ENCODE results near the gene ZNF117. TPM values are rescaled to one million over a fixed set of nuclear protein-coding genes. Genes with fewer than 3 reads are reported as not detected.

Gene ZNF117
- total RNA-seq, 1 experiment from 2014 or later: 12.6 TPM

DNA sequence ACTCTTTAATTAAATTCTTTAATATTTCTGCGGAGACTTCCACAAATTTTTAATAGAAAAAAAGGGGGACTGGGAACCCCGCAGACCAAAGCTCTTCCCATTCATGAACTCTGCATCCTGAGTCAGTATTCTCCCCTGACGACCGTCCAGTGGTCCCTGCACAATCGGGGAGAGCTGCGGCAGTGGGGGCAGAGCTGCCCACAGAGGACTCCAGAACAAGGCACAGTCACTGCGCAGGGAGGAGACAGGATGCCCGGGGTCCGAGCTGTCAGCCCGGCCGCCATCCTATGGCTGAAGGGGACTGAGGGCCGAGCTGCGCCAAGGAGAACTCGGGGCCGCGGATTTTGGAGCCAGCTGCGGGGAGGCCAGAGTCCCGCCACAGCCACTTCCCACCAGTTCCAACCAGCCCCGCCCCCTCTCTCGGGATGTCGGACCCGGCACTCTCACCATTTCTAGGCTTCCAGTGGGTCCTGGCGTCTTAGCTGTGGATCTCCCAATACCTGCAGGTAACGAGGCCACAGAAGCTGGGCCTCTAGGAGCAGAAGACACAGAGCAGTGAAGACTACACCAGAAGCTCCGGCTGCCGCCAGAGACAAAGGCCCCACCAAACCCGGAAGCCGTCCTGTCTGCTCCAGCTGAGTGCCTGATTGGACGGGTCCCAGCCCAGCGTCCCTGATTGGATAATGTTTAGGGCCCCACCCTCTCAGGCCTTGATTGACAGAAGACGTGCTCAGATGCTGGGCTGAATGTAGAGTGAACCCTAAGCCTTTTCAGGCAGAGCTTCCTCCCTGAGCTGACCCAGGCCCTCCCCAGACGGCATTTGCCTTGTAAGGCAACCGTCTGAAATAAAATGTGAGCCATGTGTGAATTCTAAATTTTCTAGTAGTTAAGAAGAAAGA lies 15.5 kb upstream of the ZNF117 start, which contains the start of gene ERV3-1:
ERV3-1 (minus strand) TSS at position 594 of the 899 bp plus-strand sequence. CDS start 13,661 bp downstream, outside the sequence.
- Histone ChIP-seq H2AFZ (peak within 1 kb of the TSS; percentile 85), H3K9me3 (ENCODE audit: insufficient read depth, low read depth) (peaks cover 25% of the 10 kb centered on the region), H3K4me2 (peak within 1 kb of the TSS; percentile 94), H3K4me1 (replicated peaks; ENCODE audit: insufficient read depth) (peaks cover 8% of the 10 kb centered on the region; the same call in 1 of the 2 replicates), H3K79me2 (ENCODE audit: low read depth) (peaks cover 45% of the 10 kb centered on the region), H3K9me2 (ENCODE audit: insufficient read depth) (no peaks in the 10 kb centered on the region), H4K20me1 (ENCODE audit: insufficient read depth) (no peaks in the 10 kb centered on the region), H3K36me3 (ENCODE audit: low read depth) (peaks cover 36% of the 10 kb centered on the region), H3K4me3 (peak within 1 kb of the TSS; percentile 77), H3K27ac (peak within 1 kb of the TSS; percentile 35; the same call in 1 of the 2 replicates), H3K27me3 (ENCODE audit: insufficient read depth, low read depth) (no peaks in the 10 kb centered on the region), H3F3A (ENCODE audit: insufficient read depth, low read depth) (no peaks in the 10 kb centered on the region)
- ChIA-PET POLR2A (ENCODE audit: unreplicated experiment) (interaction anchor here (0.5 to 1.2 kb wide), 3 partner anchors 32 to 265 kb away, joined by 3 to 9 read pairs (median 4); no protein-coding TSS in a partner anchor), CTCF (no interaction called here)
- intact Hi-C loops (cut with micrococcal nuclease; ENCODE audit: unreplicated experiment): loop anchor here (1.0 kb wide), 1 partner anchor 31 kb away; no protein-coding TSS in a partner anchor
- TF ChIP-seq EZH2 (IDR thresholded peaks at IDR 0.05; ENCODE audit: low read depth): no peak
- TF ChIP-seq, protein P1, sequence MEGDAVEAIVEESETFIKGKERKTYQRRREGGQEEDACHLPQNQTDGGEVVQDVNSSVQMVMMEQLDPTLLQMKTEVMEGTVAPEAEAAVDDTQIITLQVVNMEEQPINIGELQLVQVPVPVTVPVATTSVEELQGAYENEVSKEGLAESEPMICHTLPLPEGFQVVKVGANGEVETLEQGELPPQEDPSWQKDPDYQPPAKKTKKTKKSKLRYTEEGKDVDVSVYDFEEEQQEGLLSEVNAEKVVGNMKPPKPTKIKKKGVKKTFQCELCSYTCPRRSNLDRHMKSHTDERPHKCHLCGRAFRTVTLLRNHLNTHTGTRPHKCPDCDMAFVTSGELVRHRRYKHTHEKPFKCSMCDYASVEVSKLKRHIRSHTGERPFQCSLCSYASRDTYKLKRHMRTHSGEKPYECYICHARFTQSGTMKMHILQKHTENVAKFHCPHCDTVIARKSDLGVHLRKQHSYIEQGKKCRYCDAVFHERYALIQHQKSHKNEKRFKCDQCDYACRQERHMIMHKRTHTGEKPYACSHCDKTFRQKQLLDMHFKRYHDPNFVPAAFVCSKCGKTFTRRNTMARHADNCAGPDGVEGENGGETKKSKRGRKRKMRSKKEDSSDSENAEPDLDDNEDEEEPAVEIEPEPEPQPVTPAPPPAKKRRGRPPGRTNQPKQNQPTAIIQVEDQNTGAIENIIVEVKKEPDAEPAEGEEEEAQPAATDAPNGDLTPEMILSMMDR (conservative IDR thresholded peaks at IDR 0.05): no peak
- BruUV-seq (replicated peaks): TSS peak; percentile 45
- DNase-seq: peak; percentile 90 to 91

DNA sequence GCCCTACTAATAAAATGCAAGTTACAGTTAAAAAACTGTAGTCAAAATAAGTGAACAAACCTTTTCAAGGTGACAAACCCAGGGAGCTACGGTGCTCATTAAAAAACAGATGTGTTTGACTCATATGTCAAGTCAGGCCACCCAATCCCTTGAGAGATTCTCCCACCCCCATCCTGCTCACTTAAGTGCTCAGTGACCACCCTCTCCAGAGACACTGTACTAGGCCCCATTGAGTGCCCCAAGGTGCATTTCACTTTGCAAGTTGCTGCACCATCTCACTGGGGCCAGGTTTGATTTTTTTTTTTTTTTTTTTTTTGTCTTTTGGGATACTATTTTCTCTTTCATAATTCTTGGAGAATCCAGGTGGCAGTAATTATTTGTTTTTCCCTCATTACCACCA lies 13.7 kb upstream of the ZNF117 start:
- ChIA-PET CTCF (no interaction called here), POLR2A (ENCODE audit: unreplicated experiment) (no interaction called here)
- H3K4me2 ChIP-seq: 0 out of 2 replicates have a peak overlapping the region, but pooled peaks have one; percentile 94
- peaks cover 40% of the 10 kb centered on the region for H3K9me3 ChIP-seq (ENCODE audit: insufficient read depth, low read depth)
- H3K79me2 ChIP-seq (ENCODE audit: low read depth): peaks cover 50% of the 10 kb centered on the region
- no peak for DNase-seq
- no peak overlapping the region for H2AFZ ChIP-seq
- H3K4me1 ChIP-seq (replicated peaks; ENCODE audit: insufficient read depth): peaks cover 13% of the 10 kb centered on the region
- no peak overlapping the region for H3K27ac ChIP-seq
- no peaks in the 10 kb centered on the region for H4K20me1 ChIP-seq (ENCODE audit: insufficient read depth)
- H3K4me3 ChIP-seq: no peak overlapping the region
- H3K9me2 ChIP-seq (ENCODE audit: insufficient read depth): no peaks in the 10 kb centered on the region
- H3K36me3 ChIP-seq (ENCODE audit: low read depth): peaks cover 46% of the 10 kb centered on the region
- intact Hi-C loops (cut with micrococcal nuclease; ENCODE audit: unreplicated experiment): no loop called here
- no TSS peak for BruUV-seq (replicated peaks)
- TF ChIP-seq, protein P1 (conservative IDR thresholded peaks at IDR 0.05): no peak
- TF ChIP-seq EZH2 (IDR thresholded peaks at IDR 0.05; ENCODE audit: low read depth): no peak
- peaks cover 8% of the 10 kb centered on the region for H3F3A ChIP-seq (ENCODE audit: insufficient read depth, low read depth)
- H3K27me3 ChIP-seq (ENCODE audit: insufficient read depth, low read depth): no peaks in the 10 kb centered on the region

DNA sequence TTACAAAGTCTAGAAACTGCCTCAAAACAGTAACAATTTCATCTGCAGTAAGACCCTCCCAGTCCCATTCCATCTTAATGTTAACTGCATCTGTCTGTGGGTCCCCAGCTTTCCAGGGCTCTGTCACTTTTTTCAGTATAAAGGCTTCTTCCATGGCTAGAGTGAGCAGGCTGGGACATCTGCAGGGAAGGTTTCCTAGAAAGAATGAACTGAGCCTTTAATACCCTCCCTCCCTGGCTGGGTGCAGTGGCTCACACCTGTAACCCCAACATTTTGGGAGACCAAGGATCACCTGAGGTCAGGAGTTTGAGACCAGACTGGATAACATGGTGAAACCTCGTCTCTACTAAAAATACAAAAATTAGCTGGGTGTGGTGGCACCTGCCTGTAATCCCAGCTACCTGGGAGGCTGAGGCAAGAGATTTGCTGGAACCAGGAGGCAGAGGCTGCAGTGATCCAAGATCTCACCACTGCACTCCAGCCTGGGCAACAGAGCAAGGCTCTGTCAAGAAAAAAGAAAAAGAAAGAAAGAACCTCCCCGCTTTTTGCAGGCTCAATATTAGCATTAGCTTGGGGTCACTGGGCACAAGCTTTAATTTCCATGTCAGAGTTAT lies 12.2 kb upstream of the ZNF117 start:
- no peak overlapping the region for H3K4me3 ChIP-seq
- H4K20me1 ChIP-seq (ENCODE audit: insufficient read depth): no peaks in the 10 kb centered on the region
- peaks cover 27% of the 10 kb centered on the region for H3K4me1 ChIP-seq (replicated peaks; ENCODE audit: insufficient read depth)
- no TSS peak for BruUV-seq (replicated peaks)
- no peak for TF ChIP-seq EZH2 (IDR thresholded peaks at IDR 0.05; ENCODE audit: low read depth)
- TF ChIP-seq, protein P1 (conservative IDR thresholded peaks at IDR 0.05): no peak
- H3F3A ChIP-seq (ENCODE audit: insufficient read depth, low read depth): peaks cover 23% of the 10 kb centered on the region
- POLR2A ChIA-PET (ENCODE audit: unreplicated experiment): no interaction called here
- no peak for DNase-seq
- CTCF ChIA-PET: no interaction called here
- H3K27me3 ChIP-seq (ENCODE audit: insufficient read depth, low read depth): no peaks in the 10 kb centered on the region
- H2AFZ ChIP-seq: no peak overlapping the region
- peaks cover 50% of the 10 kb centered on the region for H3K79me2 ChIP-seq (ENCODE audit: low read depth)
- H3K27ac ChIP-seq: no peak overlapping the region
- no peak overlapping the region for H3K4me2 ChIP-seq
- H3K36me3 ChIP-seq (ENCODE audit: low read depth): peaks cover 58% of the 10 kb centered on the region
- intact Hi-C loops (cut with micrococcal nuclease; ENCODE audit: unreplicated experiment): no loop called here
- H3K9me3 ChIP-seq (ENCODE audit: insufficient read depth, low read depth): peaks cover 49% of the 10 kb centered on the region
- no peaks in the 10 kb centered on the region for H3K9me2 ChIP-seq (ENCODE audit: insufficient read depth)

Data from PC-9 (cell line).